ENCODE data around the gene AKR1C4. TPM values are rescaled to one million over a fixed set of nuclear protein-coding genes. Genes with fewer than 3 reads are reported as not detected.
"Not testable (repeated sequence)": the region's sequence is repeated elsewhere in the genome, so short reads cannot be mapped to it uniquely, and the experiment has no call there.

The AKR1C4 gene
- total RNA-seq, 2 experiments from 2014 or later: not detected

DNA sequence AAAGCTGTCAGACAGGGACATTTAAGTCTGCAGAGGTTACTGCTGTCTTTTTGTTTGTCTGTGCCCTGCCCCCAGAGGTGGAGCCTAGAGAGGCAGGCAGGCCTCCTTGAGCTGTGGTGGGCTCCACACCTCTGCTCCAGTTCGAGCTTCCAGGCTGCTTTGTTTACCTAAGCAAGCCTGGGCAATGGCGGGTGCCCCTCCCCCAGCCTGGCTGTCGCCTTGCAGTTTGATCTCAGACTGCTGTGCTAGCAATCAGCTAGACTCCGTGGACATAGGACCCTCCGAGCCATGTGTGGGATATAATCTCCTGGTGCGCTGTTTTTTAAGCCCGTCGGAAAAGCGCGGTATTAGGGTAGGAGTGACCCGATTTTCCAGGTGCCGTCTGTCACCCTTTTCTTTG is 16.1 kb upstream of the AKR1C4 start:
- H3K9me3 Mint-ChIP-seq; intact Hi-C loops (cut with micrococcal nuclease); H3K36me3 Mint-ChIP-seq (ENCODE audit: low read depth); H3K4me3 Mint-ChIP-seq; CTCF ChIA-PET; H3K27ac Mint-ChIP-seq; DNase-seq; H3K4me1 Mint-ChIP-seq (ENCODE audit: low read depth); H3K27me3 Mint-ChIP-seq (ENCODE audit: low read depth): not testable (repeated sequence)

GRCh38 chr10:5183923-5184322 is 12.7 kb upstream of the AKR1C4 start:
- peaks cover 1% of the 10 kb centered on the region for H3K36me3 Mint-ChIP-seq (ENCODE audit: low read depth)
- intact Hi-C loops (cut with micrococcal nuclease): no loop called here
- DNase-seq: no peak
- H3K4me1 Mint-ChIP-seq (ENCODE audit: low read depth): no peaks in the 10 kb centered on the region
- H3K27me3 Mint-ChIP-seq (ENCODE audit: low read depth): peaks cover 2% of the 10 kb centered on the region
- CTCF ChIA-PET: no interaction called here
- H3K9me3 Mint-ChIP-seq: peaks cover 3% of the 10 kb centered on the region
- H3K27ac Mint-ChIP-seq: no peak overlapping the region
- no peak overlapping the region for H3K4me3 Mint-ChIP-seq

DNA sequence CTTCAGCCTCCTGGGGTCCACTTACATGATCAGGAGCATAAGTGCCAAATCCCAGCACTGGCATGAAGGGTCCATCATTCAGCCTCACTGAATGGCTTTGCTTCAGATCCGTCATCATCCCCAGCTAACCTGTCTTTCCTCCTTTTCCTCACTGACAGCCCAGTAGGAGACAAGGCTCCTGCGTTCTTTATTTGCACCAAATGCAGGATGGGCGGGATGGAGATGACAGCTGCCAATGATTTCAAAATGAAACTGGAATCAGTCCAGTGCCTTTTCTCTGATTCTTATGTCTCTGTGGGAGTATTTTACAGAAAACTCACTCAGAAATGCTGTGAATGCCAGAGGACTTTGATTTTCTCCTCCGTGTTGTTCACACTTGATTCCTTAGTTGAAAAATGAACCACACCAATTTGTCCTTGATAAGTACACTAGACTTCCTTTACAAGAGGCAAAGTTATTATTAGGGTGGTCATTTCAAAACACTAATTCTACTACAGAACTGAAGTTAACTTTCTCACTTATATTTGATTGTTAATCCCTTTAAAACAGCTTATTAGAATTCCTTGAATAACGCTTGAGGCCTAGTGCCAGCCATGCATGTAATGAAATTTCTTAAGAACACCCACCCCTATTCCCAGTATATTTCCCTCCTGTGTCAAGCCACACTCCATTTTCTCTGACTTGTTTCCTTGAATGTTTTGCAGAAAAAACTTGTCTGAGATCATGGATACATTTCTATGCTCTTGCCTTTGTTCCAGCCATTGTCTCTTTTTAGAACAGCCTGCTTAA is 11.5 kb upstream of the AKR1C4 start, which contains the start of gene AKR1C8:
AKR1C8 (minus strand) TSS at position 164 of the 789 bp plus-strand sequence; CDS start at position 118, 46 bp downstream.
- H3K4me3 Mint-ChIP-seq: no peak within 1 kb of the TSS
- CTCF ChIA-PET: no interaction called here
- intact Hi-C loops (cut with micrococcal nuclease): no loop called here
- DNase-seq: no peak
- no peaks in the 10 kb centered on the region for H3K4me1 Mint-ChIP-seq (ENCODE audit: low read depth)
- H3K27me3 Mint-ChIP-seq (ENCODE audit: low read depth): no peaks in the 10 kb centered on the region
- H3K9me3 Mint-ChIP-seq: no peaks in the 10 kb centered on the region
- H3K36me3 Mint-ChIP-seq (ENCODE audit: low read depth): no peaks in the 10 kb centered on the region
- H3K27ac Mint-ChIP-seq: no peak within 1 kb of the TSS

GRCh38 chr10:5187867-5188266 is 8.8 kb upstream of the AKR1C4 start:
- no peak overlapping the region for H3K4me3 Mint-ChIP-seq
- no peak for DNase-seq
- no peaks in the 10 kb centered on the region for H3K36me3 Mint-ChIP-seq (ENCODE audit: low read depth)
- H3K27ac Mint-ChIP-seq: no peak overlapping the region
- intact Hi-C loops (cut with micrococcal nuclease): no loop called here
- no peaks in the 10 kb centered on the region for H3K27me3 Mint-ChIP-seq (ENCODE audit: low read depth)
- H3K4me1 Mint-ChIP-seq (ENCODE audit: low read depth): no peaks in the 10 kb centered on the region
- H3K9me3 Mint-ChIP-seq: no peaks in the 10 kb centered on the region
- CTCF ChIA-PET: no interaction called here

DNA sequence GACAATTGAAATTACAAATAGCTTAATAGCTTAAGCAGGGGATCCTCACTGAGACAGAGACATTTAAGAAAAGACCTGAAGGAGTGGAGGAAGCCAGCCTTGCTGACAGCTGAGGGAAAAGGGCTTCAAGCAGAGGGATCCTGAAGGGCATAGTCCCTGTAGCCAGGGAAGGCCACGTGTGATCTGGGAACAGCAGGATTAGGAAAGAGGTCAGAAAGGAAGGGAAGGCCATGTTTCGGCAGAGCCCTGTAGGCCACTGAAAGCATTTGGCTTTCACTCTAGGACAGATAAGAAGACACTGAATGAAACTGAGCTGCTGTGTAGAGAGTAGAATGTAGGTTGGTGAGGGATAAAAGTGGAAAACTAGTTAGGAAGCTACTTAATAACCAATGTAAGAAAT is 8.3 kb upstream of the AKR1C4 start:
- Mint-ChIP-seq H3K27me3 (ENCODE audit: low read depth) (no peaks in the 10 kb centered on the region), H3K4me3 (no peak overlapping the region), H3K4me1 (ENCODE audit: low read depth) (no peaks in the 10 kb centered on the region), H3K9me3 (no peaks in the 10 kb centered on the region), H3K27ac (no peak overlapping the region), H3K36me3 (ENCODE audit: low read depth) (no peaks in the 10 kb centered on the region)
- intact Hi-C loops (cut with micrococcal nuclease): no loop called here
- no peak for DNase-seq
- CTCF ChIA-PET: no interaction called here

- Mint-ChIP-seq H3K4me3 (no peak overlapping the region), H3K27ac (peak overlapping the region; percentile 11), H3K36me3 (ENCODE audit: low read depth) (no peaks in the 10 kb centered on the region), H3K9me3 (no peaks in the 10 kb centered on the region), H3K4me1 (ENCODE audit: low read depth) (no peaks in the 10 kb centered on the region), H3K27me3 (ENCODE audit: low read depth) (peaks cover 2% of the 10 kb centered on the region)
- DNase-seq: no peak
- intact Hi-C loops (cut with micrococcal nuclease): no loop called here
- CTCF ChIA-PET: no interaction called here
Observed at GRCh38 chr10:5194431-5194830, 2.2 kb upstream of the AKR1C4 start.

GRCh38 chr10:5195727-5196374 is 786 bp upstream of the AKR1C4 start:
- Mint-ChIP-seq H3K9me3 (no peaks in the 10 kb centered on the region), H3K27me3 (ENCODE audit: low read depth) (peaks cover 2% of the 10 kb centered on the region), H3K27ac (no peak overlapping the region), H3K4me3 (no peak overlapping the region), H3K4me1 (ENCODE audit: low read depth) (no peaks in the 10 kb centered on the region), H3K36me3 (ENCODE audit: low read depth) (no peaks in the 10 kb centered on the region)
- intact Hi-C loops (cut with micrococcal nuclease): no loop called here
- CTCF ChIA-PET: no interaction called here
- no peak for DNase-seq

- DNase-seq: no peak
- no peak overlapping the region for H3K27ac Mint-ChIP-seq
- no peak overlapping the region for H3K4me3 Mint-ChIP-seq
- no peaks in the 10 kb centered on the region for H3K4me1 Mint-ChIP-seq (ENCODE audit: low read depth)
- intact Hi-C loops (cut with micrococcal nuclease): no loop called here
- no peaks in the 10 kb centered on the region for H3K36me3 Mint-ChIP-seq (ENCODE audit: low read depth)
- peaks cover 2% of the 10 kb centered on the region for H3K27me3 Mint-ChIP-seq (ENCODE audit: low read depth)
- H3K9me3 Mint-ChIP-seq: peaks cover 4% of the 10 kb centered on the region
- CTCF ChIA-PET: no interaction called here
Observed at GRCh38 chr10:5198386-5198785, 1.7 kb downstream of the AKR1C4 start.

DNA sequence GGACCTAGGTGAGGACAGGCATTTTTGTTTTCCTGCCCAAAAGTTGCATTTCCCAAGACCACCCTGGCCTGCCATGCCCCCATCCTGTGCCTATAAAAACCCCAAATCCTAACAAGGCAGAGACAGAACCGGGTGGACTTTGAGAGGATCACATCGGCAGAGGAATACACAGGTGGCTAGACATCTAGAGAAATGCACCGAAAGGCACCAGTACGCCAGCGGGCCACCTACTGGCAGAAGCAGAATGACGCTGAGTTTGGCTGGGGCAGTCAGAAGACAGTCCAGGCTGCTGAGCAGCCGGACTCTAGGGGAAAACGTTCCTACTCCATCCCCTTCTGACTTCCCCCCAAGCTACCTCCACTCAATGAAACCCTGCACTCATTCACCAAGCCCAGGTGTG is 2.8 kb downstream of the AKR1C4 start:
- CTCF ChIA-PET: no interaction called here
- Mint-ChIP-seq H3K4me1 (ENCODE audit: low read depth) (no peaks in the 10 kb centered on the region), H3K27ac (no peak overlapping the region), H3K9me3 (peaks cover 4% of the 10 kb centered on the region), H3K27me3 (ENCODE audit: low read depth) (peaks cover 2% of the 10 kb centered on the region), H3K4me3 (no peak overlapping the region), H3K36me3 (ENCODE audit: low read depth) (no peaks in the 10 kb centered on the region)
- intact Hi-C loops (cut with micrococcal nuclease): no loop called here
- DNase-seq: no peak

DNA sequence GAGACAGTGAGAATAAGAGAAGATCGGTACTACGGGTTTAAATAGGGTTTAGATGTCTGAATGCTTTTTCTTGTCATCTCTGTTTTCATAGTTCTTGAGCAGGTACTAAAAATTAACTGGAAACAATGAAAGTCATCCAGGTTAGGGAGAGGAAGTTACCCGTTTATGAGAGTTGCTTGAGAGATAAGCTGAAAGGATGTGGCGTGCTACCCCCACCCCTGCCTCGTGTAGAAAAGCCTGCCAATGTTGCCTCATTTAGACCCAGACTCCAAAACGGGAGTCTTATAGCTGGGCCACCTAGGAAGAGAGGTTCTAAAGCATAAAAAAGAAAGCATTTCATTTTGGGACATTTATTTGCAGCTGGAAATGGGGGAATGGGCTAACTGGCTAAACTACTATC is 10.2 kb downstream of the AKR1C4 start:
- peak; percentile 8 for DNase-seq
- intact Hi-C loops (cut with micrococcal nuclease): no loop called here
- Mint-ChIP-seq H3K4me3 (no peak overlapping the region), H3K9me3 (peaks cover 10% of the 10 kb centered on the region), H3K27ac (no peak overlapping the region), H3K36me3 (ENCODE audit: low read depth) (peaks cover 2% of the 10 kb centered on the region), H3K27me3 (ENCODE audit: low read depth) (peaks cover 2% of the 10 kb centered on the region), H3K4me1 (ENCODE audit: low read depth) (peaks cover 5% of the 10 kb centered on the region)
- CTCF ChIA-PET: no interaction called here

DNA sequence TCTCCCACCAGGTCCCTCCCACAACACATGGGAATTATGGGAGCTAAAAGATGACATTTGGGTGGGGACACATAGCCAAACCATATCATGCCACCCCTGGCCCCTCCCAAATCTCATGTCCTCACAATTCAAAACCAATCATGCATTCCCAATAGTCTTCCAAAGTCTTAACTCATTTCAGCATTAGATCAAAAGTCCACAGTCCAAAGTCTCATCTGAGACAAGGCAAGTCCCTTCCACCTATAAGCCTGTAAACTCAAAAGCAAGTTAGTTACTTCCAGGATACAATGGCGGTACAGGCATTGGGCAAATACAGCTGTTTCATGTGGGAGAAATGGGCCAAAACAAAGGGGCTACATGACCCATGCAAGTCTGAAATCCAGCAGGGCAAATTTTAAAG is 13.1 kb downstream of the AKR1C4 start:
- not testable (repeated sequence) for H3K4me1 Mint-ChIP-seq (ENCODE audit: low read depth); H3K27me3 Mint-ChIP-seq (ENCODE audit: low read depth); H3K9me3 Mint-ChIP-seq; H3K36me3 Mint-ChIP-seq (ENCODE audit: low read depth); H3K4me3 Mint-ChIP-seq; H3K27ac Mint-ChIP-seq; DNase-seq
- intact Hi-C loops (cut with micrococcal nuclease): loop anchor here (10.0 kb wide), 1 partner anchor 175 kb away; no protein-coding TSS in a partner anchor
- CTCF ChIA-PET: interaction anchor here (0.6 to 1.0 kb wide), 2 partner anchors 83 to 145 kb away, joined by 3 to 4 read pairs; no protein-coding TSS in a partner anchor

GRCh38 chr10:5210261-5210660 is 13.6 kb downstream of the AKR1C4 start:
- H3K9me3 Mint-ChIP-seq; H3K27ac Mint-ChIP-seq; H3K4me3 Mint-ChIP-seq; H3K4me1 Mint-ChIP-seq (ENCODE audit: low read depth); H3K27me3 Mint-ChIP-seq (ENCODE audit: low read depth); H3K36me3 Mint-ChIP-seq (ENCODE audit: low read depth): not testable (repeated sequence)
- peak; percentile 12 for DNase-seq
- intact Hi-C loops (cut with micrococcal nuclease): loop anchor here (10.0 kb wide), 1 partner anchor 175 kb away; no protein-coding TSS in a partner anchor
- CTCF ChIA-PET: interaction anchor here (0.6 to 1.0 kb wide), 2 partner anchors 82 to 145 kb away, joined by 3 to 4 read pairs; no protein-coding TSS in a partner anchor

All from activated naive CD4-positive, alpha-beta T cell treated with anti-CD3 and anti-CD28 coated beads for 36 hours (primary cell).